NCI-H774 (cell line): ENCODE measurements around the gene ATAD5.
"Not testable (repeated sequence)": the region's sequence is repeated elsewhere in the genome, so short reads cannot be mapped to it uniquely, and the experiment has no call there.

Experiments used
- DNase-seq: peaks from one replicate; lab custom pipeline; 2025; lab: John Stamatoyannopoulos, UW

Gene ATAD5

DNA sequence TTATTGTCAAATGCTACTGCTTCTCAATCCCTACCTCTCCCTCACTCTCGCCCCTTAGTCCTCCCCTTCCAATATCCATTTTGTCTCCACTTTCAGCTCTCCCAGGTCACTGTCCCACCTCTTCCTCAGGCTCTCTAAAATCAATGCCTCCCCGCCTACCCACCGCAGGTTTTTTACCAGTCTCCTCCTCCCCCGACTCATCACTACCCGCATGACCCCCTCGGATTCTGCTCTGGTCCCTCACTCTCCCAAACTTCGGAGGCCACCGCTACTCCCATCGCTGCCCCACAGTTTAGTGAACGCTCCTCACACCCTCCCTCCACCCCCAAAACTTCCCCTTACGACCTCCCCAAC is 7.8 kb upstream of the ATAD5 start:
- no peak for DNase-seq

DNA sequence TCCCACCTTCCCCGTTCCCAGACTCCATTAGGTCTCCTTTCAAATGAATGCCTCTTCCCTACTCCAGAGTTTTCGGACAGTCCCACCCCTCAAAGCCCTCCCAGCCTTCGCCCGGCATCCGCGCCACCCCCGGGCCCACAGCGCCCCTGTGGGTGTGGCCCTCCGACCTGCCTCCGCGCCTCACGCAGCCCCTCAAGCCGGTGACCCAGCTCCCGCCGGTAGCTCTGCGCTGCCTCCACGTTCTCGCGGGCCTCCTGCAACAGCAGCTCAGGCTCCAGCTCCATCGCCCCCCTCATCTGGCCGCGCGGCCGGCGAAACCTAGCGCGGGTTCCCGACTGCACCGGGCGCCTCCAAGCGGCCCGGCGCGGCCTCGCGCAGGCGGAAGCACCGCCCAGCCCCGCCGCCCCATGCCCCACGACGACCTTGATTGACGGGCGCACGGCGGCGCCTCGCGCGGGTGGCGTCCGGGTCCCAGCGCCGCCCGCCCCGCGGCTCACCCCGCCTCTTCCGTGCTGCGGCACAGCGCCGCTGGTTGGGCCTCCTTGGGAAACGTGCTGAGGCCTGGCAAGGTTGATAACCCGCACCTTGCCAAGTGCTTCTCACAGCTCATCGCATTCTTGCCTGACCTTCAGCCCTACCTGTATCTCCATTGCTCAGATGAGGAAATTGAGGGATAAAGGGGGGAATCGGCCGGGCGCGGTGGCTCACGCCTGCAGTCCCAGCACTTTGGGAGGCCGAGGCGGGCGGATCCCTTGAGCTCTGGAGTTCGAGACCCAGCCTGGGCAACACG is 7.2 kb upstream of the ATAD5 start, which contains the start of gene CRLF3:
TSS of gene CRLF3 (minus strand) at position 337 of the 790 bp plus-strand sequence. CDS start at position 296, 41 bp downstream.
- peak; percentile 95 for DNase-seq

DNA sequence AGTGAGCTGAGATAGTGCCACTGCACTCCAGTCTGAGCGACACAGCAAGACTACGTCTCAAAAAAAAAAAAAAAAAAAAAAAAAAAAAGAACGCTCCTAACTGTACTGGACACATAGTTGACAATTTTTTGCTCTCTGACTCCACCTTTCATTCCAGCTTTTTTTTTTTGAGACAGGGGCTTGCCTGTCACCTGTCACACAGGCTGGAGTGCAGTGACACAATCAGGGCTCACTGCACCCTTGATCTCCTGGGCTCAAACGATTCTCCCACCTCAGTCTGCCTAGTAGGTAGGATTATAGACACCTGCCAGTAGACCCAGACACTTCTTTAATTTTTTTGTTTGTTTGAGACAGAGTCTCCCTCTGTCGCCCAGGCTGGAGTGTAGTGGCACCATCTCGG is 4.7 kb upstream of the ATAD5 start:
- DNase-seq, result no peak

DNA sequence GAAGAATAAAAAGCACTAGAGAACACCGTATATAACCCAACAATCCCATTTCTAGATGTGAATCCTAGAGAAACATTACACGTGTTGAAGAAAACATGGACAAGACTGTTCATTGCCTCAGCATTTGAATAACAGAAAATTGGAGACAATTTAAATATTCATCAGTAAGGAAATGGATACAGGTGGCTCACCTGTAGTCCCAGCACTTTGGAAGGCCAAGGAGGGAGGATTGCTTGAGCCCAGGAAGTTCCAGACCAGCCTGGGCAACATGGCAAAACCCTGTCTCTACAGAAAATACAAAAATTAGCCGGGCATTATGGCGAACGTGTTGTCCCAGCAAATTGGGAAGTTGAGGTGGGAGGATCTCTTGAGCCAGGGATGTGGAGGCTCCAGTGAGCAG is 2.7 kb upstream of the ATAD5 start:
- no peak for DNase-seq

DNA sequence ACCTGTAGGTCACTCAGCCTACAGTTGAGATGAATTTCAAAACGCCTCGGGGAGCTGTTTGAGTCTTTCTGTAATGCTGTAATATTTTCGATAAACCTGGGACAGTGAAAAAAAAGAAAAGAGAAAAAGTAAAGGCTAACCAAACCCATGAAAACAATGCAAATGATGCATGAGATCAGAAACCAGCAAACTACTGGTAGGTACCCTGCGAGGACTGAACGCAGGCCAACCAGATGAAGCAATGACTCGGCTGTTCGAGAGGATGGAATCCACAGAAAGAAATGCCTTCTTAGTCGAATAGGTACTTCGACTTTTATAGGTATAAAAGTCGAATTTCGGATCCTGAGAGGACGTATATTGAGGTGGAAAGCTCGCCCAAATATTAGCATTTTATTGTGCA is 509 bp upstream of the ATAD5 start:
- no peak for DNase-seq

DNA sequence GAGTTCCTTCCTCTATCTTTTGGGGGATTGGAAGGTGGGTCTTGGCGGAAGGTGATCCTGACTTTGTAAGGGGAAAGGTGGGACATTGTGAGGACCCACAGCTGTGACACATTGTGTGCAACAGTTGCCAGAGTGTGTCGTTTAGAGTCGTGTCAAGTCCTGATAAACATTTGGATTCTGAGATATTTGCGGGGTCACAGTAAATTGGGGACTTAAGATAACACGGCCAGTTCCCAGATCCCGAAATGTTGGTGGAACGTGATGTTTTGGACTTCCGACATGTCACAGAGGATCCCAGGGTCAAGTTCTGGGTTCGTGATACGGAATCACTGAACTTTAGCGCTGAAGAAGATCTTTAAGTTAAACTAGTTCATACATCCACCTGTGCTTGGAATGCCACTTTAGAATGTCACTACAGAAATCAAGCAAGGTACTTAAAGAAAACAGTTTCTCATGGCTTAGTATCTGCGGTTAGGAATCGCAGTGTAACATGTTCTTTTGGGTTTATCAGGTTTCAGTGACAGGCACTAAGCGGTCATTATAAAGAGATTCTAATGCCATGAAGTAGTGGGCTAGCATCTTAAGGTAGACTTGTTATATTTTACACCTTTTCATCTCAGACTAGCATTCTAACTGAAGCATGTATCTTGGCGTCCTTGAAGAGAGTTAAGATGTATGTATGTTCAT is 815 bp downstream of the ATAD5 start:
- DNase-seq, result no peak

DNA sequence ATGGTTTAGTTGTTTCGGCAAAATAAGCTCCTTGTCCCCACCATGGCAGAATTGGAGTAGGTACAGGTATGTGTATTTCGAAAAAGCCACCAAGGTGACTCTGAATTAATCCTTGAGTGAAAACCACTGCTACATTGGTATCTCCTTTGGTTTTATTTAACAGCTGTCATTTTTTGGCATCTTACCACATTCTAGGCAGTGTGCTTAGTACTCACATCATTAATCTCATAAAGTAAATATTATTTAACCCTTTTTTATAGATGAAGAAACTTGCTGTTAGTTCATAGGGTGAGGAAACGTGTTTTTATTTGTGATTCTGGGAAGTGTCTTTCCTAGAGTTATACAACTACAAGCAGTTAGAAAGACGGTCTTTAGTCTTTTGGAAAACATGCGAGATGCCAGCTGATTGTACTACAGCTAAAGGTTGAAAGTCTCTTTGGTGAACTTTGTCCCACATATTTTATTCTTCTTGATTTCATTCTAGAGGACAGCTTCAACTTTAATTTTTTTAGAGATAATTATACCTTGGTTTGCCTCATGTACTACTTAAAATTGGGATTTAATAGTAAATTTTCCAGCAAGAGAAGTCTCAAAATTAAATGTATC is 6.5 kb downstream of the ATAD5 start:
- no peak for DNase-seq

DNA sequence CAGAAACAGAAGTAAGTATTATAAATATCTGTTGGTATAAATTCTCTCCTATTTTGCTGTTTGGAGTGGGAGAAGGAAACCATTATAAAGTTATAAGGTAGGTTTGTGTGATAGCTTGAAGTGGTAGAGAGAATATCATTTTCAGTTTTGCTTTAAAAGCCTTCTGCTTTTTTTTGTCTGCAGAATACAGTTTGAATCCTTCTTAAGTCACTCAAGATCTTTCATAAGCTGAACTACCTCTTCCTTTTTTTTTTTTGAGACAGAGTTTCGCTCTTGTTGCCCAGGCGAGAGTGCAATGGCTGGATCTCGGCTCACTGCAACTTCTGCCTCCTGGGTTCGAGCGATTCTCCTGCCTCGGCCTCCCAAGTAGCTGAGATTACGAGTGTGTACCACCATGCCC is 9.0 kb downstream of the ATAD5 start:
- no peak for DNase-seq

DNA sequence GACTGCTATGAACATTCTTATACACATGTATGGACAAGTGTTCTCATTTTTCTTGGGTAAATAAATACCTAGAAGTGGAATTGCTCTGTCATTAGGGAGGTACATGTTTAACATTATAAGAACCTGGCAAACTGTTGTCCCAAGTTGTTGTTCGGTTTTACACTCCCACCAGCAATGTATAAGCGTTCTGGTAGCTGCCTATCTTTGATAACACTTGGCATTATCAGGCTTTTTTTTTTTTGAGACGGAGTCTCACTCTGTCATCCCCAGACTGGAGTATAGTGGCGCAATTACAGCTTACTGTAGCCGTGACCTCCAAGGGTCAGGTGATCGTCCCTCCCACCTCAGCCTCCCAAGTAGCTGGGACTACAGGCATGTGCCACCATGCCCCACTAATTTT is 16.3 kb downstream of the ATAD5 start:
- no peak for DNase-seq

DNA sequence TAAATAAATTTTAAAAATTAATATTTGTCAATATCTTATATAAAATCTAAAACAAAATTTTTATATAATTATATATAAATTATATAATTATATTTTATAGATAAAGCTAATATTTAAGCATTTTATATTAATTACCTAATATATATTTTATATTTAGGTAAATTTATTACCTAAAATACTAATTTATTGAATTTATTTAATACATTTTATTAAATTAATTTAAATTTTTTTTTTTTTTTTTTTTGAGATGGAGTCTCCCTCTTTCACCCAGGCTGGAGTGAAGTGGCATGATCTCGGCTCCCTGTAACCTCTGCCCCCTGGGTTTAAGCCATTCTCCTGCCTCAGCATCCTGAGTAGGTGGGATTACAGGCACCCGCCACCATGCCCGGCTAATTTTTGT is 22.4 kb downstream of the ATAD5 start:
- DNase-seq, result no peak

DNA sequence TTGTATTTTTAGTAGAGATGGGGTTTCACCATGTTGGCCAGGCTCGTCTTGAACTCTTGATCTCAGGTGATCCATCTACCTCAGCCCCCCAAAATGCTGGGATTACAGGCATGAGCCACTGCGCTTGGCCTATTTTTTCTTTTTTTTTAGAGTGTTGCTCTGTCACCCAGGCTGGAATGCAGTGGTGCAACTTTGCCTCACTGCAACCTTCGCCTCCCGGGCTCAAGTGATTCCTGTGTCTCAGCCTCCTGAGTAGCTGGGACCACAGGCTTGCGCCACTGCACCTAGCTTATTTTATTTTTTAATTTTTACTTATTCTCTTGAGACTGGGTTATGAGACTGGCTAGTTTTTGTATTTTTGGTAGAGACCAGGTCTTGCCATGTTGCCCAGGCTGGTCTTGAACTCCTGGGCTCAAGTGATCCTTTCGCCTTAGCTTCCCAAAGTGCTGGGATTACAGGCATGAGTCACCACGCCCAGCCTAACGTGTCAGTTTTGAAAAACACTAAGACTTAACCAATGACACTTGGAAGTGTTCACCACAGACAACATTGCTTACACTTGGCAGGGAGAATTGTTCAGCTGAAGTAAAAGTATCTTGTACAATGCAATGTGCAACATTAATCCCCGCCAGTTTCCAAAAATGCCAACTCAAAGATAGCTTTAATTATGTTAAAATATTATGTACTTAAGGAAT is 26.9 kb downstream of the ATAD5 start:
- DNase-seq, result no peak

DNA sequence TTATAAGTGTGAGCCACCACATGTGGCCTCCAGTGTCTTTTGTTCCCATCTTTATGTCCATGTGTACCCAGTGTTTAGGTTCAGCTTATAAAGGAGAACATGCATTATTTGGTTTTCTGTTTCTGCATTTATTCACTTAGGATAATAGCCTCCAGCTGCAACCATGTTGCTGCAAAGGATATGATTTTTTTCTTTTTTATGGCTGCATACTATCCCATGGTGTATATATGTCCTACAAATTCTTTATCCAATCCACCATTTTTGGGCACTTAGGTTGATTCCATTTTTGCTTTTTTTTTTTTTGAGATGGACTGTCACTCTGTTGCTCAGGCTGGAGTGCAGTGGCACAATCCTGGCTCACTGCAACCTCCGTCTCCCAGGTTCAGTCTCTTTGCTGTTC is 32.9 kb downstream of the ATAD5 start:
- no peak for DNase-seq

DNA sequence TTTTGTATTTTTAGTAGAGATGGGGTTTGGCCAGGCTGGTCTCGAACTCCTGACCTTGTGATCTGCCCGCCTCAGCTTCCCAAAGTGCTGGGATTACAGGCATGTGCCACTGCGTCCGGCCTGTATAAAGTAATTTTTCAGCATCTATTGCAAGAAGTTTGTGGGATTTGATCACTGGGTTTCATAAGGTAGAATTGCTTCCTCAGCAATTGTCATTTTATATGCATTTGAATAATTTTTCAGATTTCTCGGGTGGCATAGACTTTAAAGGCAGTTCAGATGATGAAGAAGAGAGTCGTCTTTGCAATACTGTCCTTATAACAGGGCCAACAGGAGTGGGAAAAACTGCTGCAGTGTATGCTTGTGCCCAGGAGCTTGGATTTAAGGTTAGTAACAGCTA is 37.2 kb downstream of the ATAD5 start:
- DNase-seq, result no peak

DNA sequence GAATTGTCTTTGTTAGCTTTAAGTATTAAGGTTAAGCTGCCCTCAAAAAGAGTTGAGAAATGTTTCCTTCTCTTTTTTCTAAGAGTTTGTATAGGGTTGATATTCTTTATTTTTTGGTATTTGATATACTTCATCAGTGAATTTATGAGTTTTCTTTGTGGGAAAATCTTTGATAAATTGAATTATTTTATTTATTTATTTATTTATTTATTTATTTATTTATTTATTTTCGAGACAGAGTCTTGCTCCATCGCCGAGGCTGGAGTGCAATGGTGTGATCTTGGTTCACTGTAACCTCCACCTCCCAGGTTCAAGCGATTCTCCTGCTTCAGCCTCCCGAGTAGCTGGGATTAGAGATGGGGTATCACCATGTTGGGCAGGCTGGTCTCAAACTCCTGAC is 54.4 kb downstream of the ATAD5 start:
- DNase-seq, result no peak

DNA sequence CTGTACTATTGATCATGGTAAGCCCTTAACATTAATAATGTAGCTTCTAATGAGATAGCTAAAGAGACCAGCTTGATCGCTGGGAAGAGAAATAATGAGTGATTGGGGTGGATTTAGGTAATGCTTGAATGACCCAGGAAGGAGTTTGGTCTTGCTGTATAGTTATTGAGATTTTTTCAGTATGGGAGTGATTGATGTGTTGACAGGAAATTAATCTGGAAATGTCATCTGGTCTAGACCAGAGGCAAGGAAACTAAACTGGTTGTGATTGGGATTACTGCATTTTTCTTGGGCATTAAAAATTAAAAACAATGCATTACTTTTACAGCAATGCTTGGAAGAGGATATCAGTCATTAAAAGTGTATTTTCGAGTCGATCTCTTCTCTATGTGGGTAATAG is 62.5 kb downstream of the ATAD5 start:
- no peak for DNase-seq

DNA sequence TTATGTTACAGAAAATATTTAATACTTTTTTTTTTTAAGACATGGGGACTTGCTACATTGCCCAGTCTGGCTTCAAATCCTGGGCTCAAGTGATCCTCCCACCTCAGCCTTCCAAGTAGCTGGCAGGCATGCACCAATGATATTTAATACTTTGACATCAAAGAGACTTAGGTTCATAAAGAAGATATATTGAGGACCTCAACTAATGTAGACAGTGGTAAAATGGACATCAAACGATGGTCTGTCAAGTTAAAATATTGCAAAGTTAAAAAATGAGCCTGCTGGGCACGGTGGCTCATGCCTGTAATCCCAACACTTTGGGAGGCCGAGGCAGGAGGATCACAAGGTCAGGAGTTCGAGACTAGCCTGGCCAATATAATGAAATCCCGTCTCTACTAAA is 65.5 kb downstream of the ATAD5 start:
- no peak for DNase-seq

DNA sequence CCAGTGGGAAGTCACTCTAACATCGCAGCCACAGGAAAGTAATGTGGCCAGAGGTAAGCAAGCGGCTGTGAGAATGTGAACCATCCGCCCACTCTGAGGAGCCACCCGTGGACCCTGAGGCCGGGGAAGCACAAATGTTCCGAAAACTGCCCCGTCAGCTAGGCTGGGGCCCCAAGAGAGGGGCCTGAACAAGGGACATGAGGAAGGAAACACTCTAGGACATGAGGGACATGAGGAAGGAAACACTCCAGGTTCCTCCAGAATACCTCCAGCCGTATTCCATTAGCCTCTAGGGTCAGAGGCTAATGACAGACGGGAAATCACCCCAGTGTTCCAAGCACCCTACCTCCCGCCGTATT is 74.0 kb downstream of the ATAD5 start:
- no peak for DNase-seq

DNA sequence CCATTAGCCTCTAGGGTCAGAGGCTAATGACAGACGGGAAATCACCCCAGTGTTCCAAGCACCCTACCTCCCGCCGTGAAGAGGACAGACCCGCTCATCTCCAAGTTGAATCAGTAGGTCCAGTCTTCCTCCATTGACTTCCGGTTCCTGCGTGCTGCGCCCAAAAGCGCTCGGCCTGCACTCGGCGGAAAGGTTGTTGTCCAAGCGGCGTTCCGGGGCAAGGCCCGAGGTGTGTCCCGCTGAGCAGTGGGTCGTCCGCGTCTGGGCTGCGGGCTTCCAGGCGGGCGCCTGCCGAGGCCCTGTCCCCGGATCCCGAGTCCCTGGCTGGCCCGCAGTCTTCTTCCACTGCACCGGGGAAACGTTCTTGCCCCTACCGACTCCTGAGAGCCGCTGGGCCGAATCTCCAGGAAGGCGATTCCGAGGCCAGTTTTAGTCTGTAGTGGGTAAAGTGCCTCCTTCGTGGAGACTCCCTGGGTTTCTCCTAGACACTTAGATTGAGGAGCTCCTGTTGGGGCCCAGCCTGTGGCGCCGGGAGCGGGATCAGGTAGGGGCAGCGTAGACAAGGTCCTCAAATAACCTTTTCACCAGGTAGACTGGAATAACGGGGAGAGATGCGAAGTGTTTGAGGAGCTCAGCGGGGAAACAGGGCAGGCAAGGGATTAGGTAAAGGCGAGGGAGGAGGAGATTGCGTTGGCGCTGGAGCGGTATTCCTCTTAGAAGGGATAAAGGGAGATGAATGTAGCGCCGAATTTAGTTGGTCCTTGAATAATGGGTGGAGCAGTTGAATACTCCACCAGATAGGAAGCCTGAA is 74.5 kb downstream of the ATAD5 start, which contains the start of gene TEFM:
TSS of gene TEFM (minus strand) at position 138 of the 811 bp plus-strand sequence. CDS start at position 98, 40 bp downstream.
- peak; percentile 93 for DNase-seq

DNA sequence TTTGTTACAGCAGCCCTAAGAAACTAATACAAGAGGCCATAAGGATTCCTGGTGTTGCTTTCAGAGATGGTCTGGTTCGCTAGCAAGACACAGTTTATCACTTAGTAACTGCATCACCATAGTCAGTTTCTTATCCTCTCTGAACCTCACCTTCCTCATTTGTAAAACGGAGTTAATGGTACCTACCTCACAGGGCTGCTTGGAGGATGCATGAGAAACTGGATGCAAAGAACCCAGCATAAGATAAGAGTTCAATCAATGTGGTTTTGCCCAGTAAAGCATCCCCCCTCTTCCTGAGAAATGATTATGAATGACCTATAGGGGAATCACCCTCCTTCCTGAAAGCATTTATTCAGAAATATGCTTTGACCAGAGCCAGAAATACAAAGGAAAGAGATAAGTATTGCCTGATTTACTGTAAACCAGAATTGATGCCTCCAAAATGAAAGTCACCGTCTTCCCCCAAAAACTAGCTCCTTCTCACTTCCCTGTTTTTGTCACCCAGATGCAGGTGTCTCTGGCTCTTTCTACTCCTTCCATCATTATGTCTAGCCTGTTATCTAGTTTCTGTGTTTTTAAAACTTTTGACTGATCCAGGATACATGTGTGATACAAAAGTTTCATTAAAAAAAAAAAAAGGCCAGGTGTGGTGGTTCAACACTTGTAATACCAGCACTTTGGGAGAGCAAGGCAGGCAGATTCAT is 77.1 kb downstream of the ATAD5 start:
- DNase-seq, result no peak

DNA sequence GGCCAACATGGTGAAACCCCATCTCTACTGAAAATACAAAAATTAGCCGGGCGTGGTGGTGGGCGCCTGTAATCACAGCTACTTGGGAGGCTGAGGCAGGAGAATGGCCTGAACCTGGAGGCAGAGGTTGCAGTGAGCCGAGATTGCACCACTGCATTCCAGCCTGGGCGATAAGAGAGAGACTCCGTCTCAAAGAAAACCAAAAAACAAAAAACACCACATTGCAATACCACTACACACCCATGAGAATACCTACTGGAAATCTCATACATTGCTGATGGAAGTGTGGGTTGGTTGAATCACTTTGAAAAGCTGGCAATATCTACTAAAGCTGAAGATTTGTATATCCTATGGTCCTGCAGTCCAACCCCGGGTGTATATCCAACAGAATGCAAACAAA is 78.4 kb downstream of the ATAD5 start:
- DNase-seq, result not testable (repeated sequence)

DNA sequence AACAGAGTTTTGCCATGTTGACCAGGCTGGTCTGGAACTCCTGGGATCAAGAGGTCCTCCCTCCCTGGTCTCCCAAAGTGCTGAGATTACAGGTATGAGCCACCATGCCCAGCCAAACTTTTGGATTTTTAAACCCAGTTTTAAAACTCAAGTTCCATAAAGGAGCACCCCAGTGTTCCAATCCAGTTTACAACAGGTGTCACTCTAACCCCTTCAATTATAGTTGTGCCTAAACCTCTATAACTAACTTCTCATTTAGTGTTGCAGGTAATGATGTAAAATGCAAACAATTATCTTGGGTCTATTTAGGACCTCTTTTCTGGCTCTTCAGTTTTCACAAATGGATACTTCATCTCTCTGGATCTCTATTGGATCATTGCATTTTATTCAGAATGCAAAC is 82.2 kb downstream of the ATAD5 start:
- no peak for DNase-seq
